SK-N-MC (cell line): ENCODE measurements around the gene SDK2.

Experiments used
- DNase-seq: peaks from one replicate; pipeline ENCODE4 v3.0.0-alpha.2; 2011; ENCODE audit warnings: low read depth, low spot score
- H3K27ac ChIP-seq: fragments of 200-600 bp; sonication (generic); 2 replicates; pipeline ENCODE4 v1.5.1; 2016; ENCODE audit warnings: mixed run types
- H3K36me3 ChIP-seq: fragments of 200-600 bp; sonication (generic); 2 replicates; pipeline ENCODE4 v1.6.1; 2017; ENCODE audit warnings: antibody characterized with exemption, low read length, mixed read lengths; ENCODE audit not compliant: insufficient read depth
- H3K4me3 ChIP-seq: fragments of 200-600 bp; sonication (generic); 2 replicates; pipeline ENCODE4 v1.5.1; 2016
- H3K9ac ChIP-seq: fragments of 200-600 bp; sonication (generic); 2 replicates; pipeline ENCODE4 v1.8.0; 2017; ENCODE audit warnings: mixed run types, mixed read lengths; ENCODE audit not compliant: insufficient read length
- H3K9me3 ChIP-seq: fragments of 200-600 bp; sonication (generic); 2 replicates; pipeline ENCODE4 v1.6.1; 2017; ENCODE audit warnings: low read depth, mild to moderate bottlenecking, antibody characterized with exemption, low read length, moderate library complexity, mixed read lengths
- EZH2 ChIP-seq: fragments of 200-600 bp; sonication (generic); IDR thresholded peaks from one replicate; pipeline ENCODE4 v1.6.1; 2017; ENCODE audit warnings: antibody characterized with exemption
- FOXP2 ChIP-seq: optimal IDR thresholded peaks from 2 replicates; pipeline ENCODE3; 2011; ENCODE audit warnings: mild to moderate bottlenecking, moderate library complexity; ENCODE audit not compliant: insufficient read depth; ENCODE audit errors: extremely low read length, control extremely low read depth
- POLR2AphosphoS5 ChIP-seq: IDR thresholded peaks from 2 replicates; pipeline ENCODE4 v1.6.1; 2012; ENCODE audit warnings: mild to moderate bottlenecking, low read depth, low read length, borderline replicate concordance

Gene SDK2

GRCh38 chr17:73592501-73592961, 51.7 kb downstream of the SDK2 start:
- Histone ChIP-seq H3K9ac (no peak overlapping the region), H3K4me3 (no peak overlapping the region), H3K36me3 (no peaks in the 10 kb centered on the region), H3K27ac (no peak overlapping the region), H3K9me3 (no peaks in the 10 kb centered on the region)
- TF ChIP-seq EZH2 (no peak), POLR2AphosphoS5 (no peak), FOXP2 (no peak)
- DNase-seq = no peak

DNA sequence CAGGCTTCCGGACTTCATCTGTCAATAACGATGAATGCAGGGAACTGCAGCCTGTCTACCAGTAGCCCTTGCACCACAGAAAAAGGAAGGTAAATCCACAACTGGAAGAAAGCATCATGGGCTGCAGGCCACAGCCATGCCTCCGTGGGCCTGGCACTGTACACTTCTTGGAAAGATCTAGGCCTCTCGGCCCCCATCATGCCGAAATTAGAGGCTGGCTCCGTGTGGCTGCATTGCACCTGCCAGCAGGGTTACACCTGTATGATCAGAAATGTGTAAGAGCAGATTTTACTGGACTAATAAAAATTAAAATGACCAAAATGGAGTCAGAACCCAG, 52.2 kb downstream of the SDK2 start:
- TF ChIP-seq POLR2AphosphoS5 = no peak
- no peaks in the 10 kb centered on the region for H3K9me3 ChIP-seq
- no peak overlapping the region for H3K27ac ChIP-seq
- H3K9ac ChIP-seq = no peak overlapping the region
- no peaks in the 10 kb centered on the region for H3K36me3 ChIP-seq
- no peak for DNase-seq
- no peak overlapping the region for H3K4me3 ChIP-seq

GRCh38 chr17:73591296-73592078, 52.8 kb downstream of the SDK2 start:
- Histone ChIP-seq H3K4me3 (no peak overlapping the region), H3K9ac (no peak overlapping the region)

DNA sequence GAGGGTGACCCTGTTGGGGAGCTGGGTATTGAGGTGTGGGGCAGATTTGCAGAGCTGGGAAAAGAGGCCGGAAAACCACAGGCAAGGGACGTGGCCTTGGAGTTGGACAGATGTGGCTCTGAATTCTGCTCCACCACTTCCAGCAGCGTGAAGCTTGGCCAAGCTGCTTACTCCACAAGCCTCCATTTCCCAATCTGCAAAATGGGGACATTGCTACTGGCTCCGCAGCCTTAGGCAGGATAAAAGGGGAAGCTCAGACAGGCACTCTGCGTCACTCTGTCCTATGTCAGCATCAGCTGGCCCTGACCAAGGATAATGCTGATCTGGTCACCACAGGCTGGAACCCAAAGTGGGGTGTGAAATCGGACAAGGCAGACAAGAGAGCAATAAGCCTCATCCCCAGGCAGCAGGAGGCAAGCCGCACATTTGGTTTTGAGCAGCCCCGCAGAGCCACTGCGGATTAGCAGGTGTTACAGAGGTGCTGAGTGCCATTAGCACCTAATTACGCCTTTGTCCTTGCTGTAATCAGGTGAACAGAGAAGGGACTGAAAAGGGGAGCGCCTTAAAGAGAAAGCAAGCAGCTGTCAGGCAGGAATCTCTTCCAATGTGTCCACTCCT, 54.8 kb downstream of the SDK2 start:
- TF ChIP-seq FOXP2 = no peak
- TF ChIP-seq EZH2 = no peak
- TF ChIP-seq POLR2AphosphoS5 = no peak
- Histone ChIP-seq H3K9ac (no peak overlapping the region), H3K27ac (no peak overlapping the region), H3K36me3 (no peaks in the 10 kb centered on the region), H3K4me3 (no peak overlapping the region), H3K9me3 (no peaks in the 10 kb centered on the region)
- DNase-seq = no peak

More at GRCh38 chr17:73591296-73592078, 52.8 kb downstream of the SDK2 start:
- Histone ChIP-seq H3K36me3 (no peaks in the 10 kb centered on the region), H3K9me3 (no peaks in the 10 kb centered on the region), H3K27ac (no peak overlapping the region)
- no peak for DNase-seq
- TF ChIP-seq POLR2AphosphoS5 (no peak), EZH2 (no peak), FOXP2 (no peak)

DNA sequence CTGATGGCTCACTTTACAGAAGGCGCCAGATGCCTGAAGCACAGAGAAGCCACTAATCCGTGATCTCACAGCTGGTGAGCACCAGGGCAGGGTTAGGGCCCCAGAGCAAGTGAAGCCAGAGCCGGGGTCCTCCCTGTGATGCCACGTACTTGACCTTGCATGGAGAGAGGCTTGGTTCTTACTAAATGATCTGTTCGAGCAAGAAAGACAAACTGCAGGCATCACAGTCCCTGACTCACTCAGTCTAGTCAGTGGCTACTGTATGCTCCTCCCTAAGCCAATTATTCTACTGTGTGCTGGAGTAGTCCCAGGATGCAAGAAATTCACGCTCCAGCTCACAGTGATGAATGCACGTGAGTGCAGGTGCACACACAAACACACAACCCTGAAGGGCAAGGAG, 55.4 kb downstream of the SDK2 start:
- Histone ChIP-seq H3K27ac (no peak overlapping the region), H3K36me3 (no peaks in the 10 kb centered on the region), H3K4me3 (no peak overlapping the region), H3K9me3 (no peaks in the 10 kb centered on the region), H3K9ac (no peak overlapping the region)
- DNase-seq = no peak
- TF ChIP-seq EZH2 (no peak), FOXP2 (no peak), POLR2AphosphoS5 (no peak)

DNA sequence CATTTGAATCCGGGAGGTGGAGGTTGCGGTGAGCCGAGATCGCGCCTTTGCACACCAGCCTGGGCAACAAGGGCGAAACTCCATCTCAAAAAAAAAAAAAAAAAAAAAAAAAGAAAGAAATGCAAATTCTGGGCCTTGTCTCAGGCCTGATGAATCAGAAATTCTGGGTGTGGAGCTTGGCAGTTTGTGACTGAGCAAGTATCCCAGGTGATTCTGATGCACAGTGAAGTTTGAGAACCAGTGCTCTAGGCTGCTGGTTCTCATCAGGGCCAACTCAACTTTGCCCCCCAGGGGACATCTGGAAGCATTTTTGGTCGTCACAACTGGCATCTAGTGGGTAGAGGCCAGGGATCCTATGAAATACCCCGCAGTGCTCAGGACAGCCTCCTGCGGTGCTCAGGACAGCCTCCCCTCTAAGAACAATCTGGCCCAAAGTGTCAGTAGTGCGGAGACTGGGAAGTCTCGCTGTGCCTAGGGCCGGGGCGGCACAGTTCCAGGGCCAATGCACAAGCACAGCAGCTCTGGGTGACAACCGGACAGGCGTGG, 55.9 kb downstream of the SDK2 start:
- no peaks in the 10 kb centered on the region for H3K36me3 ChIP-seq
- H3K9ac ChIP-seq = no peak overlapping the region
- no peak for DNase-seq
- no peaks in the 10 kb centered on the region for H3K9me3 ChIP-seq
- H3K4me3 ChIP-seq = no peak overlapping the region
- TF ChIP-seq EZH2 = no peak
- TF ChIP-seq FOXP2 = no peak
- TF ChIP-seq POLR2AphosphoS5 = no peak
- no peak overlapping the region for H3K27ac ChIP-seq

GRCh38 chr17:73586921-73587602, 57.2 kb downstream of the SDK2 start:
- TF ChIP-seq EZH2 = no peak
- TF ChIP-seq POLR2AphosphoS5 = no peak
- no peak for TF ChIP-seq FOXP2
- Histone ChIP-seq H3K27ac (no peak overlapping the region), H3K36me3 (no peaks in the 10 kb centered on the region), H3K9me3 (no peaks in the 10 kb centered on the region), H3K9ac (no peak overlapping the region), H3K4me3 (no peak overlapping the region)
- no peak for DNase-seq

GRCh38 chr17:73586275-73586832, 57.9 kb downstream of the SDK2 start:
- Histone ChIP-seq H3K4me3 (no peak overlapping the region), H3K9me3 (no peaks in the 10 kb centered on the region), H3K9ac (no peak overlapping the region), H3K36me3 (no peaks in the 10 kb centered on the region), H3K27ac (no peak overlapping the region)
- no peak for DNase-seq
- TF ChIP-seq EZH2 = no peak
- no peak for TF ChIP-seq POLR2AphosphoS5
- no peak for TF ChIP-seq FOXP2
